ENCODE data around the gene CASP9.

CASP9 gene

DNA sequence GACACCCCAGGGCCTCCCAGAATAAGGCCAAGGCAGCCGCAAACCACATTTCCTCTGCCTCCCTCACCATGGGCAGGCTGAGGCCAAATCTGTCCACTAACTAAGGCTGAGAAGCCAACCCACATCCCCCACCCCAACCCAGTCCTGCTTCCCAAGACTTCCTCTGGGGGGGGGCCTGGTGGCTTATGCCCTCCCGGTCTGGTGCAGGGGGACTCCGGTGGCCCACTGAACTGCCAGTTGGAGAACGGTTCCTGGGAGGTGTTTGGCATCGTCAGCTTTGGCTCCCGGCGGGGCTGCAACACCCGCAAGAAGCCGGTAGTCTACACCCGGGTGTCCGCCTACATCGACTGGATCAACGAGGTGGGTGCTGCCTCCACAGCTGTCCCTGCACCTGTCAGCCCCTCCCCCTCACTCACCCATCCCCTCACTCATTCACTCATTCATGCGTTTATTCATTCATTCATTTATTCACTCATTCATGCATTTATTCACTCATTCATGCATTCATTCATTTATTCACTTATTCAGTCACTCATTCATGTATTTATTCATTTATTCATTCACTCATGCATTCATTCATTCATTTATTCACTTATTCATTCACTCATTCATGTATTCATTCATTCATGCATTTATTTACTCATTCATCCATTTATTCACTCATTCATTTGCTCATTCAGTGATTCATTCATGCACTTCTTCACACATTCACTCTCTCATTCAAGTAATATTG lies 78.5 kb downstream of the CASP9 start:
- no peak for DNase-seq (ENCODE audit: low read depth)

DNA sequence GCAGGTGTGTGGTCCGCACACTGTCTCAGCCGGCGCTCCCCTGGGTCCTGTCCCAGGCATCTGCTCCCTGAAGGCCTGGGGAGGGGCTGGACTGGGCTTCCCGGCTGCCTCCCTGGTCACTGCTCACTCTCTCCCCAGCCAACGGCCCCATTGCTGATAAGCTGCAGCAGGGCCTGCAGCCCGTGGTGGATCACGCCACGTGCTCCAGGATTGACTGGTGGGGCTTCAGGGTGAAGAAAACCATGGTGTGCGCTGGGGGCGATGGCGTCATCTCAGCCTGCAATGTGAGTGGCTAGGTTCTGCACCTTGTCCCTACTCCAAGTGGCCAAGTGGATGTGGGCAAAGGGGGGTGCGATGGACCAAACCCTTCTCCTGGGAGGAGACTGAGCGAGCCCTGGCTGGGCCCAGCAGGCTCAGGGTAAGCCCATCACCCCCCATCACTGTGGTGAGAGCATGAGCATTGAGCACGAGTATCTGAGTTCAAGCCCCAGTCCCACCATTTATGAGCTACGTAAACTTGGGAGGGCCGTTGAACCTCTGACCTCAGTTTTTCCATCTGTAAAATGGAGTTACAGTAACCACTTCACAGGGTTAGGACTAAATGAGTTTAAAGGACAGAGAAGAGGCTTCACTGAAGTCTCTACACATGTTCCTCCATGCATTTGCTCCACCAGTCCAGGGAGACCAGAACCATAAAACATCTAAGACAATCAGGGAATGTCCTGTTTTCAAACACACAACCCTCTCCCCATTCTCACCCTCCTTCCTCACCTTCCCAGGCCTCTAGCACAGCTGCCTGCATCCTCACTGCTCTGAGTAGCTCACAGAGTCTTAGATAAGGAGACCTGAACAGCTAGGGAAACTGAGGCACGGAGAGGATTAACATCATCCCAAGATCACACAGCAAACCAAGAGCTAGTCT lies 79.3 kb downstream of the CASP9 start:
- DNase-seq (ENCODE audit: low read depth), result peak; percentile 59

DNA sequence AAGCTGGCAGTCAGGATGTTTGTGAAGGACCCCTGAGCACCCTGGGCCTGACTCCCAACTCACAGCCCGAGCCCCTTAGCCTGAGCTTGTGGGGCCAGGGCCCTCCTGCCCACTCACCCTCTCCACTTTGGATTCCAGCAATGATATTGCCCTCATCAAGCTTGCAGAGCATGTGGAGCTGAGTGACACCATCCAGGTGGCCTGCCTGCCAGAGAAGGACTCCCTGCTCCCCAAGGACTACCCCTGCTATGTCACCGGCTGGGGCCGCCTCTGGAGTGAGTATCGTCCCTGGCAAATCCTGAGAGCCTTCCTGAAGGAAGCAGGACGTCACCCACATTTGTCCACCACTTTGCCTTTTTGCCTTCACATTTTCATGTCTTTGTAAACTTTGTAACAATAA lies 80.7 kb downstream of the CASP9 start:
- no peak for DNase-seq (ENCODE audit: low read depth)

DNA sequence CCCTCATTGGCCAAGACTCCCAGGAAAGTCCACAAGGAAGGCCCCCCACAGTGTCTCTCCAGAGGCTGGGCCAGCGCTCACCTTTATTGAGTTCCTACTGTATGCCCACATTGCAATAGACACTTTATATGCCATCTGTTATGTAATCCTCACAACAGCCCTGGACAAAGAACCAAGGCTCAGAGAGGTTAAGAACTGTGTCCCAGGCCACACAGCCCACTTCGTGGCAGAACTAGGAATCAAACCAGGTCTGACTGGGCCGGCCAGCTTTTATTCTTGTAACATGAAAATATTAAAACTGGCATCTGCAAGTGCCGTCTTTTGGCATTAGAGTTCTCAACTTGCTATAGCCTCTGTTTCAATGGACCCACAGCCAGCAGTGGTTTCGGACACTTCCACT lies 81.3 kb downstream of the CASP9 start:
- DNase-seq (ENCODE audit: low read depth), result no peak

DNA sequence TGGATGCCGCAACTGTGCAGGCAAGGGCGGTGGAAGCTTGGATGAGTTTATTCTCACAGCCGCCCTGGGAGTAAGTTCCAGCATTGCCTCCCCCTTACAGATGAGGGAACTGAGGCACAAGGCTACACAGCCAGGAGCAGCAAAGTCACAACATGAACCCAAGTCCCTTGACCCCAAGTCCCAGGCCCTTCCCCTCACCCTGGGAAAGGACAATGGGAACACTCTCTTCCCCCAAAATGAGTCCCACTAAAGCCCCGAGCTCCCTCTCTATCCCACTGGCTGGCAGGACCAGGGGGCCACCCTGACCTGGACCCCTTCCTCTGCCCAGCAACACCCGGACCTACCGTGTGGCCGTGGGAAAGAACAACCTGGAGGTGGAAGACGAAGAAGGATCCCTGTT lies 81.9 kb downstream of the CASP9 start:
- DNase-seq (ENCODE audit: low read depth), result no peak
